Mammary epithelial cell (primary cell): Measurements from ENCODE around the gene TET2.

Experiments
- EZH2 ChIP-seq: IDR thresholded peaks from 2 replicates; pipeline ENCODE4 v1.6.1; 2012; ENCODE audit warnings: low read length, inconsistent platforms, borderline replicate concordance
- TF ChIP-seq, protein P1 (sequence below), 2 donors: IDR thresholded peaks in 1 of 2; conservative IDR thresholded peaks in 1 of 2; 2 replicates each; pipeline ENCODE4 v1.5.1; 2011 to 2012; ENCODE audit warnings: inconsistent platforms in 2 of 2, low read length in 2 of 2, mild to moderate bottlenecking in 2 of 2, control low read depth in 1 of 2, low read depth in 1 of 2; ENCODE audit not compliant: insufficient read depth in 1 of 2; ENCODE audit errors: extremely low read depth in 1 of 2

DNA sequence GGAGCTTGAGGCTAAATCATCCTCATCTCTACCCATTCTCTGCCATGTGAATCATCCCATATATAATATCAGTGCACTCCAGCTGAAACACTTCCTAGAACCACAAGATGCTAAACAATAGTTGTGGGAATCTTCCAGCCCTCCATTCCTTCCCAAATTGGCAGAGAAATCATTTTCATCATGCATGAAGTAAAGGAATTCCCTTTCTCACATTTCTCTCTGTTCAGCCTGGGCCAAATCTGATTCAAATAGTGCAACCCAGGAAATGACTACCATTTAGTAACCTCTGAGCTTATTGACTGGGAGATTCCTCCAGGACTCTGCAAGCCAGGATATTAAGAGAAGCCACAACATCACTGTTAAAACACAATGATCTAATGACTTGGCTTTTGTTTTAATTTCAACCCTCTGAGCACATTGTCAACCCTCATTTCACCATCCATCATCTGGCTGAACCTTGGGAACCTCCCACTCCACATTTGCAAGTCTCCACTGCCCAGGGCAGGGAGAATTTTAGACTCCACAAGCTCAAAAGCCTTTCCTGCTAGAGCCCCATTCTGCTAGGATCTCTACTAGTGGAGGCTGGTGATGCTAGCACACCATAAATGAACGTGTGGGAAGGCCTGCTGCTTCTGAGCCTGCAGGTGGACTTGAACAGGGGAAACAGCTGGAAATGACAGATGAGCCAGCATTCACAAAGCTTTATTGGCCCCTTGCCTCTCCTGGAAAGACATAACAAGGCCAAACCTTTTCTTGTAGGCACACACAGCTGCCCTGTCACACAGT is 133.9 kb downstream of the TET2 start:
- TF ChIP-seq, protein P1, sequence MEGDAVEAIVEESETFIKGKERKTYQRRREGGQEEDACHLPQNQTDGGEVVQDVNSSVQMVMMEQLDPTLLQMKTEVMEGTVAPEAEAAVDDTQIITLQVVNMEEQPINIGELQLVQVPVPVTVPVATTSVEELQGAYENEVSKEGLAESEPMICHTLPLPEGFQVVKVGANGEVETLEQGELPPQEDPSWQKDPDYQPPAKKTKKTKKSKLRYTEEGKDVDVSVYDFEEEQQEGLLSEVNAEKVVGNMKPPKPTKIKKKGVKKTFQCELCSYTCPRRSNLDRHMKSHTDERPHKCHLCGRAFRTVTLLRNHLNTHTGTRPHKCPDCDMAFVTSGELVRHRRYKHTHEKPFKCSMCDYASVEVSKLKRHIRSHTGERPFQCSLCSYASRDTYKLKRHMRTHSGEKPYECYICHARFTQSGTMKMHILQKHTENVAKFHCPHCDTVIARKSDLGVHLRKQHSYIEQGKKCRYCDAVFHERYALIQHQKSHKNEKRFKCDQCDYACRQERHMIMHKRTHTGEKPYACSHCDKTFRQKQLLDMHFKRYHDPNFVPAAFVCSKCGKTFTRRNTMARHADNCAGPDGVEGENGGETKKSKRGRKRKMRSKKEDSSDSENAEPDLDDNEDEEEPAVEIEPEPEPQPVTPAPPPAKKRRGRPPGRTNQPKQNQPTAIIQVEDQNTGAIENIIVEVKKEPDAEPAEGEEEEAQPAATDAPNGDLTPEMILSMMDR (conservative IDR thresholded peaks at IDR 0.05 in 1 of 2, IDR thresholded peaks at IDR 0.05 in 1 of 2; ENCODE audit: extremely low read depth in 1 of 2, insufficient read depth in 1 of 2, low read depth in 1 of 2, low read length in 2 of 2) = no peak
- no peak for TF ChIP-seq EZH2
